ENCODE measurements around the gene AOC2.

Gene AOC2

GRCh38 chr17:42868338-42868737 lies 24.0 kb downstream of the AOC2 start:
- no peaks in the 10 kb centered on the region for H3K4me1 ChIP-seq (ENCODE audit: control insufficient read depth, low read length)
- no peak overlapping the region for H3K27ac ChIP-seq (ENCODE audit: low read depth, low read length)
- H3K27me3 ChIP-seq (ENCODE audit: control insufficient read depth, low read length), result peaks cover 24% of the 10 kb centered on the region
- H3K36me3 ChIP-seq (ENCODE audit: control insufficient read depth, low read length), result no peaks in the 10 kb centered on the region
- no peak overlapping the region for H3K4me3 ChIP-seq (ENCODE audit: low read length)
- no peaks in the 10 kb centered on the region for H3F3A ChIP-seq (ENCODE audit: control insufficient read depth, insufficient read depth)
- no peak overlapping the region for H3K4me2 ChIP-seq (ENCODE audit: low read length)
- H3K79me2 ChIP-seq (ENCODE audit: control insufficient read depth, low read length), result no peaks in the 10 kb centered on the region
- no peaks in the 10 kb centered on the region for H3K9me3 ChIP-seq (ENCODE audit: control insufficient read depth, insufficient read depth, low read length)
- H4K20me1 ChIP-seq (ENCODE audit: control insufficient read depth, insufficient read depth, low read depth, low read length), result no peaks in the 10 kb centered on the region
- no peak for TF ChIP-seq EZH2phosphoT487 (IDR thresholded peaks at IDR 0.05; ENCODE audit: borderline replicate concordance, low read length)
- TF ChIP-seq, protein P1, sequence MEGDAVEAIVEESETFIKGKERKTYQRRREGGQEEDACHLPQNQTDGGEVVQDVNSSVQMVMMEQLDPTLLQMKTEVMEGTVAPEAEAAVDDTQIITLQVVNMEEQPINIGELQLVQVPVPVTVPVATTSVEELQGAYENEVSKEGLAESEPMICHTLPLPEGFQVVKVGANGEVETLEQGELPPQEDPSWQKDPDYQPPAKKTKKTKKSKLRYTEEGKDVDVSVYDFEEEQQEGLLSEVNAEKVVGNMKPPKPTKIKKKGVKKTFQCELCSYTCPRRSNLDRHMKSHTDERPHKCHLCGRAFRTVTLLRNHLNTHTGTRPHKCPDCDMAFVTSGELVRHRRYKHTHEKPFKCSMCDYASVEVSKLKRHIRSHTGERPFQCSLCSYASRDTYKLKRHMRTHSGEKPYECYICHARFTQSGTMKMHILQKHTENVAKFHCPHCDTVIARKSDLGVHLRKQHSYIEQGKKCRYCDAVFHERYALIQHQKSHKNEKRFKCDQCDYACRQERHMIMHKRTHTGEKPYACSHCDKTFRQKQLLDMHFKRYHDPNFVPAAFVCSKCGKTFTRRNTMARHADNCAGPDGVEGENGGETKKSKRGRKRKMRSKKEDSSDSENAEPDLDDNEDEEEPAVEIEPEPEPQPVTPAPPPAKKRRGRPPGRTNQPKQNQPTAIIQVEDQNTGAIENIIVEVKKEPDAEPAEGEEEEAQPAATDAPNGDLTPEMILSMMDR (IDR thresholded peaks at IDR 0.05; ENCODE audit: low read depth, low read length, poor library complexity, severe bottlenecking), result no peak
- H3K9me2 ChIP-seq (replicated peaks; ENCODE audit: control insufficient read depth, low read length), result no peaks in the 10 kb centered on the region

- Histone ChIP-seq H3F3A (ENCODE audit: control insufficient read depth, insufficient read depth) (no peaks in the 10 kb centered on the region), H3K4me2 (ENCODE audit: low read length) (no peak overlapping the region), H3K79me2 (ENCODE audit: control insufficient read depth, low read length) (no peaks in the 10 kb centered on the region), H3K4me3 (ENCODE audit: low read length) (no peak overlapping the region), H3K36me3 (ENCODE audit: control insufficient read depth, low read length) (no peaks in the 10 kb centered on the region), H3K9me2 (replicated peaks; ENCODE audit: control insufficient read depth, low read length) (no peaks in the 10 kb centered on the region), H4K20me1 (ENCODE audit: control insufficient read depth, insufficient read depth, low read depth, low read length) (no peaks in the 10 kb centered on the region), H3K27ac (ENCODE audit: low read depth, low read length) (no peak overlapping the region), H3K4me1 (ENCODE audit: control insufficient read depth, low read length) (no peaks in the 10 kb centered on the region), H3K9me3 (ENCODE audit: control insufficient read depth, insufficient read depth, low read length) (no peaks in the 10 kb centered on the region), H3K27me3 (ENCODE audit: control insufficient read depth, low read length) (peaks cover 24% of the 10 kb centered on the region)
- TF ChIP-seq EZH2phosphoT487 (IDR thresholded peaks at IDR 0.05; ENCODE audit: borderline replicate concordance, low read length), result no peak
- TF ChIP-seq, protein P1 (IDR thresholded peaks at IDR 0.05; ENCODE audit: low read depth, low read length, poor library complexity, severe bottlenecking), result no peak
Measured at GRCh38 chr17:42871647-42872046, 27.3 kb downstream of the AOC2 start.

DNA sequence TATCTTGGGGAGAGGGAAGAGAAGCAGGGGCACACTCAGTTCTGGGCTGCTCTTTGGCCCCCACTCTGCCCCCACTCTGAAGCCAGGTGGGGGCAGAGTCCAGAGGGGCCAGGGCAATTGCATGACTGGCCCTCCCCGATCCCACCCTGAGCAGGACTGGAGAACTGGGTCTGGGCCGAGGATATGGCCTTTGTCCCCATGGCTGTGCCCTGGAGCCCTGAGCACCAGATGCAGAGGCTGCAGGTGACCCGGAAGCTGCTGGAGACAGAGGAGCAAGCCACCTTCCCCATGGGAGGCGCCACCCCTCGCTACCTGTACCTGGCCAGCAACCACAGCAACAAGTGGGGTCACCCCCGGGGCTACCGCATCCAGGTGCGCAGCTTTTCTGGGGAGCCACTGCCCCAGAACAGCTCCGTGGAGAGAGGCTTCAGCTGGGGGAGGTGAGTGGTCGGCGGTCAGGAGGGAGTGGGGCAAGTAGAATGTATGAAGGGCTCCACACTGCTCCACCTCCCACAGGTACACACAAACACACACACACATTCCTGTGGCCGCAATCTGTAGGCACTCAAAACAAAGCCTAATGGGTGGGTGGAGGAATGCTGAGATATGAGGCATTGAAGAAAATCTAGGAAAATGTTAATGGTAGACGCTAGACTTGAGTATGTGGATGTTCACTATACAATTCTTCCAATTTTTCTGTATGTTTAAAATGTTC lies 28.0 kb downstream of the AOC2 start:
- H4K20me1 ChIP-seq (ENCODE audit: control insufficient read depth, insufficient read depth, low read depth, low read length), result no peaks in the 10 kb centered on the region
- H3K27me3 ChIP-seq (ENCODE audit: control insufficient read depth, low read length), result peaks cover 29% of the 10 kb centered on the region
- no peaks in the 10 kb centered on the region for H3K36me3 ChIP-seq (ENCODE audit: control insufficient read depth, low read length)
- no peaks in the 10 kb centered on the region for H3K9me2 ChIP-seq (replicated peaks; ENCODE audit: control insufficient read depth, low read length)
- no peak overlapping the region for H3K4me2 ChIP-seq (ENCODE audit: low read length)
- no peak overlapping the region for H3K27ac ChIP-seq (ENCODE audit: low read depth, low read length)
- H3K79me2 ChIP-seq (ENCODE audit: control insufficient read depth, low read length), result no peaks in the 10 kb centered on the region
- no peaks in the 10 kb centered on the region for H3F3A ChIP-seq (ENCODE audit: control insufficient read depth, insufficient read depth)
- H3K9me3 ChIP-seq (ENCODE audit: control insufficient read depth, insufficient read depth, low read length), result no peaks in the 10 kb centered on the region
- TF ChIP-seq EZH2phosphoT487 (IDR thresholded peaks at IDR 0.05; ENCODE audit: borderline replicate concordance, low read length), result no peak
- TF ChIP-seq, protein P1 (IDR thresholded peaks at IDR 0.05; ENCODE audit: low read depth, low read length, poor library complexity, severe bottlenecking), result no peak
- no peak overlapping the region for H3K4me3 ChIP-seq (ENCODE audit: low read length)
- H3K4me1 ChIP-seq (ENCODE audit: control insufficient read depth, low read length), result no peaks in the 10 kb centered on the region

Data from DOHH2 (cell line).